Measurements from ENCODE around the gene ZFAND3. TPM values are rescaled to one million over a fixed set of nuclear protein-coding genes. Genes with fewer than 3 reads are reported as not detected.
A peak's percentile ranks its signal among the peaks of the same experiment; 100 is the strongest.

Gene ZFAND3
- total and polyA plus RNA-seq, 10 of the 15 experiments (the other 5 are each of a cell fraction or from before 2014, with no cell fraction given), result 0.90 to 34.4 (median 16.3) TPM

DNA sequence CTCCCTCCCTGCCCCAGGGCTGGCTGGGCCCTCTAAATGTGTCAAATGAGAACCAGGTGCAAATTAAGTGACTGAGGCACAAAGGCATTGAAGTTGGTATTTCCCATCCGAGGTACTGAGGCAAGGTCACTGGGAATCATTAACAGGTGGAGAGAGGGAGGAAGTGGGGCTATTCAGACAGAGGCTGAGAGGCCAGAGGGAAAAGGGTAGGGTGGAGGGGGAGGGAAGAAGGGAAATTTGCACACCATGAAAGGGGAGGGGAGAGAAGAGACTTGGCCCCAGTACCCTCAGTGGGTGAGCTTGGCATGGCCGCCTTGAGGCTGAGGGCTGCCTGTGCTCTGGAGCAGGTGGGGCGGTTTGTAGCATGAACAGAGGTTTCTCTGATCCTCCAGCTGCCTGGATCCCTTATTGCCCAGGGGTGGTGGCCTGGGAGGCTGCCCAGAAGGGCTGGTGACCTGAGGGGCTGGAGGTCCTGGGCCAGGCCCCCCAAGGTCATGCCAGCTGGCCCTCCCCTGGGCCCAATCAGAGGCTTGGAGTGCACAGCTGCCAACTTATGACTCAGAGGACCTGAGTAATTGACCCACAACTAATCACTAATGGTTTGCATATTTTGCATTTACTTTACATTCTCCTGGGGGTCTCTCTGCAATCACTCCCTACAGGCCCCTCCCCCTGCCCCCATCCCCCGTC, 40.3 kb upstream of the ZFAND3 start:
- Histone ChIP-seq H3K4me3 (no peak overlapping the region), H3K27ac (ENCODE audit: control insufficient read depth, insufficient read depth) (peak overlapping the region; percentile 24; the same call in 1 of the 2 replicates), H3K9me3 (replicated peaks; ENCODE audit: control insufficient read depth, insufficient read depth, low read length) (no peaks in the 10 kb centered on the region; the same call in 2 of the 3 replicates), H3K4me2 (ENCODE audit: control insufficient read depth, insufficient read depth) (no peak overlapping the region), H3K36me3 (ENCODE audit: control insufficient read depth in 2 of 2, insufficient read depth in 2 of 2, low read length in 1 of 2) (no peaks in the 10 kb centered on the region), H3K4me1 (ENCODE audit: control insufficient read depth, insufficient read depth, low read length) (peaks cover 37% of the 10 kb centered on the region), H3K9ac (ENCODE audit: control insufficient read depth, insufficient read depth, low read length) (no peak overlapping the region), H2AFZ (ENCODE audit: control insufficient read depth, low read depth, low read length) (no peak overlapping the region), H3K79me2 (ENCODE audit: control insufficient read depth, insufficient read depth, low read length) (no peaks in the 10 kb centered on the region), H3K27me3 (replicated peaks in 1 of 2; ENCODE audit: control insufficient read depth in 2 of 2, insufficient read depth in 2 of 2, low read length in 1 of 2) (no peaks in the 10 kb centered on the region), H4K20me1 (ENCODE audit: control insufficient read depth, insufficient read depth) (no peaks in the 10 kb centered on the region)
- peak; percentile 5 for ATAC-seq
- intact Hi-C loops (cut with micrococcal nuclease; ENCODE audit: unreplicated experiment), result no loop called here
- no peak for DNase-seq (ENCODE audit: low read depth, low spot score)
- CTCF ChIA-PET, result interaction anchor here (1.0 to 1.5 kb wide), 3 partner anchors 12 to 80 kb away, joined by 3 to 6 read pairs (median 3); no protein-coding TSS in a partner anchor
- RAD21 ChIA-PET (ENCODE audit: unreplicated experiment), result interaction anchor here (1.6 to 1.8 kb wide), 3 partner anchors 11 to 74 kb away, joined by 3 to 6 read pairs (median 5); no protein-coding TSS in a partner anchor
- no TSS peak for BruUV-seq (replicated peaks)
- POLR2A ChIA-PET, result interaction anchor here (1.1 kb wide), 1 partner anchor 179 kb away, joined by 6 read pairs; no protein-coding TSS in a partner anchor
- no peak for FAIRE-seq
- SMC1A ChIA-PET (ENCODE audit: uncharacterized antibody, unreplicated experiment), result no interaction called here
- peak; percentile 47; the same call in 1 of the 2 replicates for TF ChIP-seq SPI1 (IDR thresholded peaks at IDR 0.05; ENCODE audit: borderline replicate concordance, insufficient read depth, low read depth, low read length)
- TF ChIP-seq SP1 (IDR thresholded peaks at IDR 0.05; ENCODE audit: low read depth, low read length), result no peak
- peak; percentile 73; the same call in 1 of the 2 replicates for TF ChIP-seq HDGF (IDR thresholded peaks at IDR 0.05)
- no peak for TF ChIP-seq JUNB (IDR thresholded peaks at IDR 0.05)
- no peak; the same call in 1 of the 2 replicates for TF ChIP-seq NR2F1 (conservative IDR thresholded peaks at IDR 0.05)
- TF ChIP-seq IKZF2 (IDR thresholded peaks at IDR 0.05), result 0 out of 4 replicates have a peak, but pooled peaks of 1 of the 2 experiments have one; percentile 22
- TF ChIP-seq USF2 (IDR thresholded peaks at IDR 0.05; ENCODE audit: borderline replicate concordance, low read depth, low read length), result no peak
- in situ Hi-C loops (cut with MboI), result no loop called here
- 77% methylated on average over 3 of the region's 4 CpGs for WGBS (ENCODE audit: insufficient coverage, insufficient replicate concordance, low lambda C conversion rate, missing lambda C conversion rate)
